Activated CD8-positive, alpha-beta memory T cell treated with anti-CD3 and anti-CD28 coated beads, Interleukin-2, amount 50 U/mL, for 48 hours (primary cell): ENCODE data around the gene SEMA4B.
"Not testable (repeated sequence)": the region's sequence is repeated elsewhere in the genome, so short reads cannot be mapped to it uniquely, and the experiment has no call there.

Experiments
- DNase-seq: peaks from one replicate; pipeline ENCODE4 v3.0.0-alpha.2; 2020

SEMA4B gene

GRCh38 chr15:90228960-90229359, 27.8 kb downstream of the SEMA4B start:
- no peak for DNase-seq

GRCh38 chr15:90230071-90230494, 29.0 kb downstream of the SEMA4B start:
- no peak for DNase-seq

- no peak for DNase-seq
These were observed 29.5 kb downstream of the SEMA4B start for GRCh38 chr15:90230610-90231009.

DNA sequence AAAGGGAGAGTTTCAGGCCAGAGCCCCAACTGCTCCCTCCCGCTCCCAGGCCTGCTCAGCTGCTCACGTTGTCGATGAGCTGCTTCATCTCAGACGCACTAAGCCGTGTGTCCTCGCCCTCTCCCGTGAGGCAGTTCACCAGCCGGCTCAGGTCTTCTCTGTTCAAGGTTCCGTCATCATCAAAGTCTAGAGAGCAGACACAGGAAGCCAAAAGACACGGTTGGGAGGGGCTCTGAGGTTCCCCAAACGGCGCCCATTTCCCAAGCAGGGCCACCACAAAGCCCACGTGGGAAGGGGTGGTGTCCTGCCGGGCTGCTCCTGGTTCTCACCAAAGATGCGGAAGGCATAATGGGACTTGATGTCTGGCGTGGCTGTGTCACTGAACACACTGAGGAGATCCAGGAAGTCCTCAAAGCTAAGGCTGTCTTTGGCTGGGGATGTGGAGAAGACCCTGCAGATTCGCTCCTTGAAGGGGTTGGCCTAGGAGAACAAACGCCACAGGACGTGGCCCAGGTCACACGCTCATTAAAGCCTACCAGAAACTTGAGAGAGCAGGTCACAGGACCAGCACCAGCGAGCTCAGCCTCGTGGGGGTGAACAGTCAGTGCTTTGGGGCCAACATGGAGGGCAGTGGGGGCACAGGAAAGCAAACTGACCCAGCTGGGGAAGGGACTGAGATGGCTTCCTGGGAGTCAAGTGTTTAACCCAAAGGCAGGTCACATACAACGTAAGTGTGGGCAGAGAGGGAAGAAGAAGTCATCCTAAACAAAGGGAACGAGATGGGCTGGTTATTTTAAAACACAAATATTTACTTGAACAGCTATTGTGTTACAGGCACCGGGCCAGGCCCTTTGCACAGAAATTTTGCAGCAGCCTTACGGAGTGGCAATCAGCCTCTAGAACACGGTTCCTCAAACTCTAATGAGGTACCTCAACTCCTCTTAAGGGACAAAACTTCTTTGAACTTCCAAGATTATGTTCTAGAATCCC, 30.2 kb downstream of the SEMA4B start:
- DNase-seq, result peak; percentile 78

DNA sequence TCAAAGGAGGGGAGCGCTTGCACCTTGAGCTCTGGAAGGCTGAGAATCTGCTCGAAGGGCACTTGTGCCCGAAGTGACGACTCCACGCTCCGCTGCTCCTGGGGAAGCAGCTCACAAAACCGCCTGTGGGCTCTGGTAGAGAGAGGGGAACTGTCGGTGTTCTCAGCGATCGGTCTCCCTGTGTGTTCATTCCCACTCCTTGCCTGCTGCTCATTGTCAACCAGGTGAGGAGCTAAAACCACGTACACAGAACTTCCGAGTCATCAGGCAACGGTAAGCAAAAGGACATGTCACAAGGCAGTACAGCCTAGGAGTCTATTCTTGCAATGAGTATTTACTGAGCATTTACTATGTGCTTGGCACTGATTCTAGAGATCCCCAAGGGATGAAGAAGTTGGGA, 31.1 kb downstream of the SEMA4B start:
- DNase-seq, result no peak

- DNase-seq, result no peak
These were observed 31.8 kb downstream of the SEMA4B start for GRCh38 chr15:90232941-90233386.

- DNase-seq, result peak; percentile 83
These were observed 32.4 kb downstream of the SEMA4B start, which contains the start of gene CIB1 for GRCh38 chr15:90233387-90234095. Gene CIB1, minus strand, starts transcription at chr15:90233941. Its CDS starts 56 bp downstream, at chr15:90233885.

DNA sequence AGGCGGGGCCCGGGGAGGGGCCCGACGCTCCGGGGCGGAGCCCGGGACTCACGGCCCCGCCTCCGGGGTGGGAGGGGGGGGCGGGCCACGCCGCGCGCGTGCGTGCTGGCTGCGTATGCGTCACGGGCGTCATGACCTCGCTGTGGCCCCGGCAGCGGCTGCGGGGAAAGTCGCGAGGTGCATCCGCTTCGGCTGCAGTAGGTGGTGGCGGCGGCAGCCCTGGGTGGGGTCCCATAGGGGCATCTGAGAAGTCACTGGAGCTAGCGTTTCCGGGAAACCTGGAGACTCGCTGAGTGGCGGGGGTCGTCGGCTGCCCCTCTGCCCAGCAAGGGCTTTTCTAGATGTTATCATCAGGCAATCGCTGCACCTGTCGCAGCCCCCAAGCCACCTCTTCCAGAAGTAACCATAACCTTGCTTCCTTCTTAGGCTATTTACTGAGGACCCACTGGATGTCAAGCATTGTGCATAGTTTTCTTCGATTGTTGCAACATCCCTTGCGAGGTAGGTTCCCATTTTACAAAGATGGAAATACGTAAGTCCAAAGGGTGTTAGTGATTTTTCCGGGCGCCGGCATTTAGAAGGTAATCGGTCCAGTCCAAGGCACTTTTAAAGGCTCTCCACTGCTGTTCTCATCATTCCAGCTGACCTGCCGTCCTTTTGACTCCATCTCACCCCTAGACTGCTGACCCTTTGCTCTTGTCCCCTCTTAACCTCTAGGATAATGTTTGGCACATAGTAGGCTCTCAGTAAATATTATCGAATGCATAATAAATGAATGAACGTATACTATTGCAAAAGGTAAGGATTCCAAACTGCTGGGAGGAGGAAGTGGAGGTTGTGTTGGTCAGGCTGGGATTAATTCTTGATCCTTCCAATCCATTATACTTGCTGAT, 33.2 kb downstream of the SEMA4B start, which contains the start of gene GDPGP1:
Gene GDPGP1, plus strand, starts transcription at position 114 of the 893 bp plus-strand sequence. CDS start 6,700 bp downstream, outside the sequence.
- DNase-seq, result peak; percentile 97

DNA sequence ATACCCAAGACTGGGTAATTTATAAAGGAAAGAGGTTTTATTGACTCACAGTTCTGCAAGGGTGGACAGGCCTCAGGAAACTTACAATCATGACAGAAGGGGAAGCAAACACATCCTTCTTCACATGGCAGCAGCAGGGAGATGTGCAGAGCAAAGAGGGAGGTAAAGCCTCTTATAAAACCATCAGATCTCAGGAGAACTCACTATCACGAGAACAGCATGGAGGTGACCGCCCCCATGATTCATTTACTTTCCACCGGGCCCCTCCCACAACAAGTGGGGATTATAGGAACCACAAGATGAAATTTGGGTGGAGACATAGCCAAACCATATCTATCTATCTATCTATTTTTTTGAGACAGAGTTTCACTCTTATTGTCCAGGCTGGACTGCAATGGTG, 38.2 kb downstream of the SEMA4B start:
- no peak for DNase-seq

- DNase-seq, result no peak
These were observed 39.7 kb downstream of the SEMA4B start for GRCh38 chr15:90240856-90241255.

DNA sequence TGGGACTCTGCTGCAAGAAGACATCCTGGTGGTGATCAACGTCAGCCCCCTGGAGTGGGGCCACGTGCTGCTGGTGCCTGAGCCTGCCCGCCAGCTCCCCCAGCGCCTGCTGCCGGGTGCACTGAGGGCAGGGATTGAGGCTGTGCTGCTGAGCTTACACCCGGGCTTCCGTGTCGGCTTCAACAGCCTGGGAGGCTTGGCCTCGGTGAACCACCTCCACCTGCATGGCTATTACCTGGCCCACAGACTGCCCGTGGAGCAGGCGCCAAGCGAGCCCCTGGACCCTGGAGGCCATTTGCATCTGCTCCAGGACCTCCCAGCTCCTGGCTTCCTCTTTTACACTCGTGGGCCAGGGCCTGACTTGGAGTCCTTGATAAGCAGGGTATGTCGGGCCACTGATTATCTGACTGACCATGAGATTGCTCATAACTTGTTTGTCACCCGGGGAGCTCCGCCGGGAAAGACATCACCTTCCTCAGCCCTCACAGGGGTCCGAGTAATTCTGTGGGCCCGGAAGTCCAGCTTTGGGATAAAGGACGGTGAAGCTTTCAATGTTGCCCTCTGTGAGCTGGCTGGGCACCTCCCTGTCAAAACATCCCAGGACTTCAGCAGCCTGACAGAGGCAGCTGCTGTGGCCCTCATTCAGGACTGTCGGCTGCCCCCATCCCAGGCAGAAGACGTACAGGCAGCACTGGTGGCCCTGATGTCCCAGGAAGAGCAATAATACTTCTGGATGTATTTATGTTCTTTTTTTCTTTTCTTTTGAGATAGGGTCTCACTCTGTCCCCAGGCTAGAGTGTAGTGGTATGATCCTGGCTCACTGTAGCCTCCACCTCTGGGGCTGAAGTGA, 40.4 kb downstream of the SEMA4B start:
- DNase-seq, result no peak

DNA sequence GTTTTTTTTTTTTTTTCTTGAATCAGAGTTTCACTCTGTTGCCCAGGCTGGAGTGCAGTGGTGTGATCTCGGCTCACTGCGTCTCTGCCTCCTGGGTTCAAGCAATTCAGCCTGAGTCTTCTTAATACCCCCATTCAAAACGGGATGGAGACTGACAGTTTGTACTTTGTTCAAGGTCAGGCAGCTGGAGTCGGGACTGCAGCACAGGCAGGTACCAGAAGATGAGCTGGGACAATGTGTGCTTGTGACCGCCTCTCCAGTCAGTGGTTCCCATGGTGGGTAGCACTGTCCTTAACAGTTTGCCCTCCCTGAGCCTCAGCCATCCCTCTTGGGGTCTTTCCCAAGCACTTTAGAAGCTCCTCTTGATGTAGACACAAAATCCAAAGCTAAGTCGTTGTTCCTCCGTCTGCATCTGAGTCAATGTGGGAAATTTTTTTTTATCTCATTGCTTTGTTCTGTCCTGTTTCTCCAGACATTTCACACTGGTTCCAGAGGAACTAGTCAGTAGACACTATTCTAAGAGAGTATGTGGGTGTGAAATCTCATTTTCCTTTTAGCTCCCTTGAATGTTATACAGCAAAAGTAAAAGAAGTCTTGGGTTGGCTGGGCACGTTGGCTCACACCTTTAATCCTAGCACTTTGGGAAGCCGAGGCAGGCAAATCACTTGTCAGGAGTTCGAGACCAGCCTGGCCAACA, 43.0 kb downstream of the SEMA4B start:
- DNase-seq, result no peak

GRCh38 chr15:90248789-90249202, 47.7 kb downstream of the SEMA4B start:
- DNase-seq, result no peak

DNA sequence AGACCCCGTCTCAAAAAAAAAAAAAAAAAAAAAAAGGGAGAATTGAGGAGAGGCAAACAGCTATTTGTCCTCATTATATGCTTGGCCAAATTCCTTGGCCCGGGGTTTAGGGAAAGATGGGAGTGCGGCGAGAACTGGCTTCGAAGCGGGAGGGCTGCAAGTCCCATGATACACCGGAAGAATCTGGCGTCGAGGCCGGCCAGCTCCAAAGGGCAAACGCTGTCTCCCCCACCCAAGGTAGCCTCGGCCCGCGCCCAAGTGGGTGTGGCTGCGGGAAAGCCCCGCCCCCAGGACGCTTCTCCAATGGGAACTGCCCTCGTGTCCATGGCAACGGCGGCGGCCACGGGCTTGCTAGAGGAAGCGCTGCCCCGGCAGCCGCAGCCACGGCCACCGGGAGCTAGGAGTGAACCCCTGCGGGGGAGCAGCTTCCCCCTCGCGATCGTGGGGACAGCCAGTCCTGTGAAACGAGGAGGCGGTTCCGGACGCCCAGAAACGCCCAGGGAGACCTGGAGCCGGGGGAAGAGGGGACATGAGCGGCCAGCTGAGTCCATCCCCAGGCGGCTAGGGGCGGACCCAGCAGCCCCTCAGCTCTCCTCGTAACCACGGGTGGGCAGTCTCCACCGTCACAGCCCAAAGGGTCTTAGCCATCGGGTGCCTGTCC, 48.2 kb downstream of the SEMA4B start, which contains the start of gene TTLL13:
Gene TTLL13, plus strand, starts transcription at position 354 of the 661 bp plus-strand sequence. CDS start 1,075 bp downstream, outside the sequence.
- DNase-seq, result peak; percentile 94

DNA sequence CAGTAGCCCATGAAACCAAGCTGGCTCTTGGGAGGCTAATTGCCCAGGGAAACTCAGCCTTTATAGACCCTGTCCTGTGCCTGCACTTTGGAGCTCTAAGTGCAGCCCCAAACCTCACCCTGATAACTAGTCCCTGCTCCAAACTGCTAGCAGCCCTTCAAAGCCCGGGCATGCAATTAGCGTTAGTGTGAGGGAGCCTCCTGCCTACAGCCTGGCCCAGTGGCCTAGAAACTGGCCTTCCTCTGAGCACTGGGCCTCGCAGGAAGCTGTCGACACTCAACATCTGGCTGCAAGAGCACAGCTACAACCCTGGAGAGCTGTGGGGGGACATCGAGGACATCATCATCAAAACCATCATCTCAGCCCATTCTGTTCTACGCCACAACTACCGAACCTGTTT, 56.6 kb downstream of the SEMA4B start:
- DNase-seq, result no peak

DNA sequence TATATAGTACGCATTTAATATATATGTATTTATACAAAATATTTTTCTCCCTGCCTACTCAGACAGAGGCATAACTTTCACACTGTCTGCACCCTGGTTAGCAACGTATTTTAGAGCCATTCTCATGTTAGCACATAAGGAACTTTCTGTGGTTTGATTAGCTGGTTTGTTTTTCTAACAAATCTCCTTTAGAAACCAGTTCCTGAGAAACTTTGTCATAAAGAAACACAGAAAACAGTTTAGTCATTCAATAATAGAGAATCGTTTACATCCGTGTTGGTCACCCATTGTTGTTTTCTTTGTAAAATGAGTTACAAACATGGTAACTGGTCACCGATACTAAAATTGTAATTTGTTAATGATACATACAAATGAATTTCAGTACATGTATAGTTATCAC, 58.4 kb downstream of the SEMA4B start:
- no peak for DNase-seq

DNA sequence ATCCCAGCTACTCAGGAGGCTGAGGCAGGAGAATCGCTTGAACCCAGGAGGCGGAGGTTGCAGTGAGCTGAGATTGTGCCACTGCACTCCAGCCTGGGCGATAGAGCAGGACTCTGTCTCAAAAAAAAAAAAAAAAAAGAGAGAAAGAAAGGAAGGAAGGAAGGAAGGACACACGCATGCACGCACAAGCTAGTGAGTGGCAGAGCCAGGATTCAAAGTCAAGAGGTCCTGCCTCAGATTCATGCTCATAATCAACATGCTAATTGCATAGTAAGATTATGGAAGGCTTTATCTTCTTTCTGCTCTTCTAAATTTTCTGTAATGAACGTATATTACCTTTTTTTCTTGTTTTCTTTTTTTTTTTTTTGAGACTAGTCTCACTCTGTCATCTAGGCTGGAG, 59.6 kb downstream of the SEMA4B start:
- DNase-seq, result not testable (repeated sequence)

DNA sequence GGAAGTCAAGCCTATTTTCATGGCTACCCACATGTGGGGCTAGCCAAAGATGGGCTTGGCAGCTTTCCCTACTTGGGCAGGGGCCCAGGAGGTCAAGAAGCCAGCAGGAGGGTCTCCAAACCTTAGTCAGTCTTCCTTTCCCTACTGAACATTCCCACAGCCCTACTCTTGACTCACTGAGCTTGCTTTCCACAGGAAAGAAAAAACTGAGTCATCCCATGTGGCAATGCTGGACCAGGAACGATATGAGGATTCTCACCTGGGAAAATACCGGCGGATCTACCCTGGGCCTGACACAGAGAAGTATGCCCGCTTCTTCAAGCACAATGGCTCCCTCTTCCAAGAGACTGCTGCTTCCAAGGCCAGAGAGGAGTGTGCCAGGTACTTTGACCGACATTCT, 60.7 kb downstream of the SEMA4B start:
- no peak for DNase-seq

DNA sequence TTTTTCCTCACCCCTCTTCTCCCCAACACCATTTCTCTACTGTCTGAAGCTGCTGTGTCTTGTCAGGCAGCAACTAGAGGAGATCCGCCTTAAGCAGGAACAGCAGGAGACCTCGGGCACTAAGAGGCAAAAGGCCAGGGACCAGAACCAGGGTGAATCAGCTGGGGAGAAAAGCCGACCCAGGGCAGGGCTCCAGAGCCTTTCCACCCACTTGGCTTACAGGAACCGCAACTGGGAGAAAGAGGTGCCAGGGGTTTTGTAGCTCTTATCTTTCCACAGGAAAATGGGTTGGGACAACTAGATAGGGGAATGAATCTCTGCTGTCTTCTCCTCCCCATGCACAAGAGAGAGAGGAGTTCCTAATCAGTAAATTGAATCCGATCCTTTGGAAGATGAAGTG, 61.3 kb downstream of the SEMA4B start:
- no peak for DNase-seq

GRCh38 chr15:90264671-90265070, 63.5 kb downstream of the SEMA4B start:
- peak; percentile 67 for DNase-seq
